ENCODE measurements around the gene BANK1.

Gene BANK1

DNA sequence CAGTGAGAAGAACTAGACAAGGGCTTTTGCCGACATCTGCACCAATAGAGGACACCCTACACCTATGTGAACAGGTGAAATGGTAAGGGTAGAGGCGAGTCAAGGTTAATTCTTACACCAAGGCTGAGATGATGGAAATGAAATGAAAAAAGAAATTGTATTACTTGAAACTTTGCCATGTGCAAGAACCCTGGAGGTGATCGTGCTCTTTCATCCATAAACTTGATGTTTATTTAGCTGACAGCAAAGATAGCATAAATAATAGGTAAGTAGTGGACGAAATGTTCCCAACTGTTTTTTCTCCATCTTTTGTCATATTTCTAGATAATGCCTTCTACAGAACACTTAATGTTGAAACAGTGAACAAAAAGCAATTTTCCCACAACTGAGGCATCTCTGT, 162.5 kb downstream of the BANK1 start:
- 90% methylated on average over 2 of the region's 4 CpGs for WGBS
- H2AK5ac ChIP-seq (ENCODE audit: low read length, severe bottlenecking), result no peak overlapping the region
- no peak for DNase-seq
- no peak overlapping the region for H3K4me2 ChIP-seq (ENCODE audit: low read length, poor library complexity, severe bottlenecking)
- H3K9me3 ChIP-seq (ENCODE audit: control insufficient read depth, low read length), result no peaks in the 10 kb centered on the region
- H3K4me3 ChIP-seq (ENCODE audit: insufficient read depth in 1 of 2, low read depth in 1 of 2, low read length in 2 of 2), result no peak overlapping the region
- no peak overlapping the region for H2BK12ac ChIP-seq (ENCODE audit: low read length in 2 of 2)
- H3K9ac ChIP-seq (ENCODE audit: low read length), result no peak overlapping the region
- no peak overlapping the region for H2BK15ac ChIP-seq (ENCODE audit: low read depth, poor library complexity, severe bottlenecking)
- no peak overlapping the region for H3K4ac ChIP-seq (ENCODE audit: low read depth in 1 of 2, low read length in 2 of 2)
- H2BK5ac ChIP-seq (ENCODE audit: low read depth, low read length, poor library complexity, severe bottlenecking), result no peak overlapping the region
- no peak overlapping the region for H3K18ac ChIP-seq (ENCODE audit: low read depth in 1 of 2, low read length in 2 of 2)
- no peaks in the 10 kb centered on the region for H3K36me3 ChIP-seq (ENCODE audit: control insufficient read depth in 1 of 2, insufficient read depth in 2 of 2, low read depth in 1 of 2, low read length in 2 of 2)
- H2BK120ac ChIP-seq (ENCODE audit: low read depth, low read length), result no peak overlapping the region
- no peak overlapping the region for H4K8ac ChIP-seq (ENCODE audit: low read length)
- H3K79me1 ChIP-seq (replicated peaks; ENCODE audit: low read length, poor library complexity, severe bottlenecking), result no peaks in the 10 kb centered on the region
- H3K27me3 ChIP-seq (ENCODE audit: control insufficient read depth in 1 of 2, insufficient read depth in 1 of 2, low read length in 2 of 2), result no peaks in the 10 kb centered on the region
- no peak overlapping the region for H3K27ac ChIP-seq (ENCODE audit: low read length, poor library complexity, severe bottlenecking)
- H3K4me1 ChIP-seq (ENCODE audit: control insufficient read depth, insufficient read depth, low read depth, low read length), result no peaks in the 10 kb centered on the region
- H3K14ac ChIP-seq (ENCODE audit: low read length in 2 of 2), result no peak overlapping the region
- H4K91ac ChIP-seq (ENCODE audit: low read length), result no peak overlapping the region
- no peak overlapping the region for H3K23ac ChIP-seq (ENCODE audit: low read length in 2 of 2)
- no peak overlapping the region for H2AFZ ChIP-seq (ENCODE audit: low read depth, low read length)

DNA sequence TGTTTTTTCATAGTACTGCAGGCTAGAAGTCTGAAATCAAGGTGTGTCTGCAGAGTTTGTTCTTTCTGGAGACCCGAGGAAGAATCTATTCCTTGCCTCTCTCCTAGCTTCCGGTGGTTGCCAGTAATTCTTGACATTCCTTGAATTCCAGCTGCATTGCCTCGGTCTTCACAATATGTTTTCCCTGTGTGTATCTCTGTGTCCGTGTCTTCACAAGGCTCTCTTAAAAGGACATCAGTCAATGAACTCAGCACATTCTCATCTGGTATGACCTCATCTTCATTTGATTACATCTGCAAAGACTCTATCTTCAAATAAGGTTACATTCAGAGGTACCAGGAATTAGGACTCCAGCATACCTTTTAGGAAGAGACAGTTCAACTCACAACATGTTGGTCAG, 163.4 kb downstream of the BANK1 start:
- Histone ChIP-seq H4K8ac (ENCODE audit: low read length) (no peak overlapping the region), H2AK5ac (ENCODE audit: low read length, severe bottlenecking) (no peak overlapping the region), H3K14ac (ENCODE audit: low read length in 2 of 2) (no peak overlapping the region), H3K18ac (ENCODE audit: low read depth in 1 of 2, low read length in 2 of 2) (no peak overlapping the region), H3K4me3 (ENCODE audit: insufficient read depth in 1 of 2, low read depth in 1 of 2, low read length in 2 of 2) (no peak overlapping the region), H2BK120ac (ENCODE audit: low read depth, low read length) (no peak overlapping the region), H2BK15ac (ENCODE audit: low read depth, poor library complexity, severe bottlenecking) (no peak overlapping the region), H2BK12ac (ENCODE audit: low read length in 2 of 2) (no peak overlapping the region), H3K79me1 (replicated peaks; ENCODE audit: low read length, poor library complexity, severe bottlenecking) (no peaks in the 10 kb centered on the region), H3K27ac (ENCODE audit: low read length, poor library complexity, severe bottlenecking) (peak overlapping the region; percentile 79), H2BK5ac (ENCODE audit: low read depth, low read length, poor library complexity, severe bottlenecking) (no peak overlapping the region), H3K4me1 (ENCODE audit: control insufficient read depth, insufficient read depth, low read depth, low read length) (no peaks in the 10 kb centered on the region), H2AFZ (ENCODE audit: low read depth, low read length) (no peak overlapping the region), H4K91ac (ENCODE audit: low read length) (no peak overlapping the region), H3K36me3 (ENCODE audit: control insufficient read depth in 1 of 2, insufficient read depth in 2 of 2, low read depth in 1 of 2, low read length in 2 of 2) (no peaks in the 10 kb centered on the region), H3K23ac (ENCODE audit: low read length in 2 of 2) (no peak overlapping the region), H3K4me2 (ENCODE audit: low read length, poor library complexity, severe bottlenecking) (peak overlapping the region; percentile 20), H3K9me3 (ENCODE audit: control insufficient read depth, low read length) (no peaks in the 10 kb centered on the region), H3K4ac (ENCODE audit: low read depth in 1 of 2, low read length in 2 of 2) (no peak overlapping the region), H3K27me3 (ENCODE audit: control insufficient read depth in 1 of 2, insufficient read depth in 1 of 2, low read length in 2 of 2) (no peaks in the 10 kb centered on the region), H3K9ac (ENCODE audit: low read length) (no peak overlapping the region)
- peak; percentile 48 for DNase-seq
- under 1% methylated on average over 4 of the region's 4 CpGs for WGBS

DNA sequence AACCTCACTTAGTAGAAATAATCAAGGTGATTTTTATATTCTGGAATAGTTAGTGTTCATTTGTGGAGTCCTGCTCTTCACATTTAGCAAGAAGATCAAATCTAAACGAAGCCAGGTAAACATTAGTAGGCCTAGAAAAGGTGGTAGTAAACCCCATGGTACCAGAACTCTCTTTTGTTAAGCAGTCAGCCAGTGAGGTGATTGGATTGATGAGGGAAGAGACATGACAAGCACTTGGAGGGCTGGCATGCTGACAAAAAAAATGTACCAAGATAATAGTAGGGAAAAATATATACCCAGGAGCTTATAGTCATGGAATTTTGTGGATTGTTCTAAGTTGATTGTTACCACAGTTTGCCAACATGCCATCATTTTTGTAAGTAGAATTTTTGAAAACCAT, 163.8 kb downstream of the BANK1 start:
- Histone ChIP-seq H3K79me1 (replicated peaks; ENCODE audit: low read length, poor library complexity, severe bottlenecking) (no peaks in the 10 kb centered on the region), H3K4ac (ENCODE audit: low read depth in 1 of 2, low read length in 2 of 2) (no peak overlapping the region), H3K27ac (ENCODE audit: low read length, poor library complexity, severe bottlenecking) (peak overlapping the region; percentile 79), H2BK15ac (ENCODE audit: low read depth, poor library complexity, severe bottlenecking) (no peak overlapping the region), H2BK12ac (ENCODE audit: low read length in 2 of 2) (no peak overlapping the region), H3K4me1 (ENCODE audit: control insufficient read depth, insufficient read depth, low read depth, low read length) (no peaks in the 10 kb centered on the region), H3K27me3 (ENCODE audit: control insufficient read depth in 1 of 2, insufficient read depth in 1 of 2, low read length in 2 of 2) (no peaks in the 10 kb centered on the region), H3K18ac (ENCODE audit: low read depth in 1 of 2, low read length in 2 of 2) (no peak overlapping the region), H3K4me2 (ENCODE audit: low read length, poor library complexity, severe bottlenecking) (no peak overlapping the region), H3K9ac (ENCODE audit: low read length) (no peak overlapping the region), H2AK5ac (ENCODE audit: low read length, severe bottlenecking) (no peak overlapping the region), H3K4me3 (ENCODE audit: insufficient read depth in 1 of 2, low read depth in 1 of 2, low read length in 2 of 2) (no peak overlapping the region), H4K8ac (ENCODE audit: low read length) (no peak overlapping the region), H2BK120ac (ENCODE audit: low read depth, low read length) (no peak overlapping the region), H2AFZ (ENCODE audit: low read depth, low read length) (no peak overlapping the region), H2BK5ac (ENCODE audit: low read depth, low read length, poor library complexity, severe bottlenecking) (no peak overlapping the region), H3K23ac (ENCODE audit: low read length in 2 of 2) (no peak overlapping the region), H3K14ac (ENCODE audit: low read length in 2 of 2) (no peak overlapping the region), H4K91ac (ENCODE audit: low read length) (no peak overlapping the region), H3K36me3 (ENCODE audit: control insufficient read depth in 1 of 2, insufficient read depth in 2 of 2, low read depth in 1 of 2, low read length in 2 of 2) (no peaks in the 10 kb centered on the region), H3K9me3 (ENCODE audit: control insufficient read depth, low read length) (no peaks in the 10 kb centered on the region)
- DNase-seq, result no peak
- WGBS, result 48% methylated on average over 1 of the region's 1 CpG

DNA sequence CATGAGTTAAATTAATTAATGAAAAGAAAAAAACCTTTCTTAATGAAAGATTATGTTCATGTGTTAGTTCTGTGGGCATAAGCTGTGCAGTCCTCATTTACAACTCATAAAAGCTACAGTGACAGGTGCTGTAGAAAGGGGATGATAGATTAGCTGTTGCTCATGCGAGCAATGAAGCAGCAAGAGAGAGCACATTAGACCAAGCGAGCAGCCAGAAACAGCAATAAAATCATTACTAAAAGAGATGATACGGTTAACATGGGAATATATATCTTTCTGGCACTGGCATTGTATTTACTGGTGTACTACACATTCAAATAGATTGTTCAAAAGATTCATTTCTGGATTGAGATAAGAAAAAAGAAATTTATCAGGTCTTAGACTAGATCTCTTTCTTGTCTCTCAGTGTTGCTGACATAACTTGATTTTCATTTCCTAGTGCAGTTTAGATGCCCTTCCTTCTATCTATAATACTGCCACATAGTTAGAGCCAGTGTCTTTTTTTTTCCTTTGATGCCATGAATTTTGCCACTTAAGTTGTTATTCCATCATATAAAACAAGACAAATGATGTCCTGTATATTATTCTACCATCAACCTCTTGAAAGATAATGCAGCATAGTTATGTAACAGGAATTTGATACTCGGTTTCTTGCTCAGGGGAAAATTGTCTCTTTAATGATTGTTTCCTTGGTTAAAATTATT, 164.6 kb downstream of the BANK1 start:
- Histone ChIP-seq H2AFZ (ENCODE audit: low read depth, low read length) (no peak overlapping the region), H2BK15ac (ENCODE audit: low read depth, poor library complexity, severe bottlenecking) (no peak overlapping the region), H3K18ac (ENCODE audit: low read depth in 1 of 2, low read length in 2 of 2) (no peak overlapping the region), H2BK120ac (ENCODE audit: low read depth, low read length) (no peak overlapping the region), H3K27me3 (ENCODE audit: control insufficient read depth in 1 of 2, insufficient read depth in 1 of 2, low read length in 2 of 2) (no peaks in the 10 kb centered on the region), H3K4me2 (ENCODE audit: low read length, poor library complexity, severe bottlenecking) (no peak overlapping the region), H3K9me3 (ENCODE audit: control insufficient read depth, low read length) (no peaks in the 10 kb centered on the region), H3K9ac (ENCODE audit: low read length) (no peak overlapping the region), H2BK5ac (ENCODE audit: low read depth, low read length, poor library complexity, severe bottlenecking) (no peak overlapping the region), H4K91ac (ENCODE audit: low read length) (no peak overlapping the region), H3K27ac (ENCODE audit: low read length, poor library complexity, severe bottlenecking) (peak overlapping the region; percentile 33), H2BK12ac (ENCODE audit: low read length in 2 of 2) (peak overlapping the region in 1 of 2 experiments; percentile 76), H3K14ac (ENCODE audit: low read length in 2 of 2) (no peak overlapping the region), H3K36me3 (ENCODE audit: control insufficient read depth in 1 of 2, insufficient read depth in 2 of 2, low read depth in 1 of 2, low read length in 2 of 2) (no peaks in the 10 kb centered on the region), H2AK5ac (ENCODE audit: low read length, severe bottlenecking) (no peak overlapping the region), H3K4ac (ENCODE audit: low read depth in 1 of 2, low read length in 2 of 2) (no peak overlapping the region), H4K8ac (ENCODE audit: low read length) (no peak overlapping the region), H3K79me1 (replicated peaks; ENCODE audit: low read length, poor library complexity, severe bottlenecking) (no peaks in the 10 kb centered on the region), H3K4me1 (ENCODE audit: control insufficient read depth, insufficient read depth, low read depth, low read length) (no peaks in the 10 kb centered on the region), H3K23ac (ENCODE audit: low read length in 2 of 2) (no peak overlapping the region), H3K4me3 (ENCODE audit: insufficient read depth in 1 of 2, low read depth in 1 of 2, low read length in 2 of 2) (no peak overlapping the region)
- DNase-seq, result no peak
- WGBS, result no CpG with 5 or more reads among the region's 4 CpGs

All from mesenchymal stem cell (in vitro differentiated cells and primary cell).